NCI-H526 (cell line): Measurements from ENCODE around the gene ST3GAL2.
A peak's percentile ranks its signal among the peaks of the same experiment; 100 is the strongest.
"Not testable (repeated sequence)": the region's sequence is repeated elsewhere in the genome, so short reads cannot be mapped to it uniquely, and the experiment has no call there.

ENCODE experiments used
- DNase-seq, 2 experiments: peaks; one replicate each; lab custom pipeline; 2025; lab: John Stamatoyannopoulos, UW

ST3GAL2 gene

GRCh38 chr16:70417661-70418060 is 21.2 kb downstream of the ST3GAL2 start:
- DNase-seq = no peak

- DNase-seq = no peak
These were observed 21.9 kb downstream of the ST3GAL2 start for GRCh38 chr16:70416748-70417616.

- DNase-seq = not testable (repeated sequence)
These were observed 25.3 kb downstream of the ST3GAL2 start for GRCh38 chr16:70413572-70413971.

- no peak for DNase-seq
These were observed 26.5 kb downstream of the ST3GAL2 start for GRCh38 chr16:70412385-70412784.

- no peak for DNase-seq
These were observed 28.2 kb downstream of the ST3GAL2 start for GRCh38 chr16:70410734-70411133.

- no peak for DNase-seq
These were observed 31.1 kb downstream of the ST3GAL2 start for GRCh38 chr16:70407811-70408274.

- DNase-seq = not testable (repeated sequence)
These were observed 32.8 kb downstream of the ST3GAL2 start for GRCh38 chr16:70406104-70406503.

- no peak for DNase-seq
These were observed 35.8 kb downstream of the ST3GAL2 start for GRCh38 chr16:70402916-70403659.

- no peak for DNase-seq
These were observed 38.9 kb downstream of the ST3GAL2 start for GRCh38 chr16:70399951-70400350.

GRCh38 chr16:70399381-70399780 is 39.5 kb downstream of the ST3GAL2 start:
- DNase-seq = no peak

GRCh38 chr16:70398177-70398743 is 40.6 kb downstream of the ST3GAL2 start:
- no peak for DNase-seq

GRCh38 chr16:70396246-70396904 is 42.5 kb downstream of the ST3GAL2 start:
- DNase-seq = no peak

GRCh38 chr16:70395345-70395901 is 43.5 kb downstream of the ST3GAL2 start:
- peak in 1 of 2 experiments; percentile 19 for DNase-seq

- DNase-seq = no peak
These were observed 44.0 kb downstream of the ST3GAL2 start for GRCh38 chr16:70394853-70395252.

- no peak for DNase-seq
These were observed 45.2 kb downstream of the ST3GAL2 start for GRCh38 chr16:70393662-70394061.

GRCh38 chr16:70392606-70393005 is 46.3 kb downstream of the ST3GAL2 start:
- no peak for DNase-seq

- DNase-seq = no peak
These were observed 46.9 kb downstream of the ST3GAL2 start for GRCh38 chr16:70391881-70392481.

GRCh38 chr16:70391446-70391845 is 47.5 kb downstream of the ST3GAL2 start:
- DNase-seq = no peak

- no peak for DNase-seq
These were observed 48.1 kb downstream of the ST3GAL2 start for GRCh38 chr16:70390774-70391173.

- DNase-seq = no peak
These were observed 50.8 kb downstream of the ST3GAL2 start for GRCh38 chr16:70388006-70388680.
